H9 (cell line): ENCODE data around the gene GPAT2. TPM values are rescaled to one million over a fixed set of nuclear protein-coding genes. Genes with fewer than 3 reads are reported as not detected.
"Not testable (repeated sequence)": the region's sequence is repeated elsewhere in the genome, so short reads cannot be mapped to it uniquely, and the experiment has no call there.

Experiments used
- DNase-seq: peaks from one replicate; pipeline ENCODE4 v3.0.0-alpha.2; 2017
- H2AFZ ChIP-seq: one replicate; pipeline ENCODE4 v1.6.1; 2013; ENCODE audit warnings: mild to moderate bottlenecking, low read length, control low read depth, moderate library complexity
- H2AK5ac ChIP-seq: 2 replicates; pipeline ENCODE4 v1.6.1; 2013; ENCODE audit warnings: low read length, control low read depth, mixed read lengths; ENCODE audit not compliant: insufficient read length
- H2BK120ac ChIP-seq: one replicate; pipeline ENCODE4 v1.6.1; 2013; ENCODE audit warnings: low read depth, mild to moderate bottlenecking, low read length, control low read depth, inconsistent platforms; ENCODE audit not compliant: poor library complexity, severe bottlenecking
- H2BK12ac ChIP-seq: 2 replicates; pipeline ENCODE4 v1.6.1; 2013; ENCODE audit warnings: low read length, control low read depth, mixed read lengths, low read depth; ENCODE audit not compliant: insufficient read length
- H2BK15ac ChIP-seq: 2 replicates; pipeline ENCODE4 v1.6.1; 2013; ENCODE audit warnings: low read depth, low read length, control low read depth
- H2BK20ac ChIP-seq: one replicate; pipeline ENCODE4 v1.6.1; 2013; ENCODE audit warnings: low read depth, mild to moderate bottlenecking, low read length, control low read depth, inconsistent platforms; ENCODE audit not compliant: poor library complexity, severe bottlenecking
- H2BK5ac ChIP-seq: 2 replicates; pipeline ENCODE4 v1.6.1; 2013; ENCODE audit warnings: low read length, control low read depth, mixed read lengths; ENCODE audit not compliant: insufficient read length
- H3K14ac ChIP-seq: 2 replicates; pipeline ENCODE4 v1.6.1; 2013; ENCODE audit warnings: low read length, control low read depth; ENCODE audit not compliant: insufficient read depth
- H3K18ac ChIP-seq: 2 replicates; pipeline ENCODE4 v1.6.1; 2013; ENCODE audit warnings: low read depth, mild to moderate bottlenecking, mixed read lengths, low read length, control low read depth; ENCODE audit not compliant: insufficient read length
- H3K23ac ChIP-seq: 2 replicates; pipeline ENCODE4 v1.6.1; 2013; ENCODE audit warnings: low read length, control low read depth, mixed read lengths, low read depth; ENCODE audit not compliant: insufficient read length
- H3K23me2 ChIP-seq: 2 replicates; pipeline ENCODE4 v1.6.1; 2013; ENCODE audit warnings: low read depth, mild to moderate bottlenecking, mixed read lengths, low read length, control low read depth; ENCODE audit not compliant: insufficient read length, poor library complexity, severe bottlenecking
- H3K27ac ChIP-seq: 2 replicates; pipeline ENCODE4 v1.5.1; 2013; ENCODE audit warnings: low read length, control low read depth, mixed read lengths, low read depth; ENCODE audit not compliant: insufficient read length
- H3K27me3 ChIP-seq: 2 replicates; pipeline ENCODE4 v1.6.1; 2013; ENCODE audit warnings: low read length, control low read depth, inconsistent platforms; ENCODE audit not compliant: insufficient read depth
- H3K4ac ChIP-seq: 2 replicates; pipeline ENCODE4 v1.6.1; 2013; ENCODE audit warnings: low read depth, mild to moderate bottlenecking, control low read depth, inconsistent platforms, low read length, moderate library complexity
- H3K4me1 ChIP-seq: 2 replicates; pipeline ENCODE4 v1.6.1; 2013; ENCODE audit warnings: low read length, control low read depth, inconsistent platforms; ENCODE audit not compliant: insufficient read depth
- H3K4me2 ChIP-seq: 2 replicates; pipeline ENCODE4 v1.6.1; 2013; ENCODE audit warnings: low read length, control low read depth, mixed read lengths; ENCODE audit not compliant: insufficient read length, insufficient read depth
- H3K56ac ChIP-seq: 2 replicates; pipeline ENCODE4 v1.6.1; 2013; ENCODE audit warnings: low read depth, mild to moderate bottlenecking, mixed read lengths, low read length, control low read depth; ENCODE audit not compliant: insufficient read length
- H3K79me1 ChIP-seq: 2 replicates; pipeline ENCODE4 v1.6.1; 2013; ENCODE audit warnings: low read depth, mild to moderate bottlenecking, moderate library complexity, low read length, control low read depth, inconsistent platforms; ENCODE audit not compliant: insufficient read depth, poor library complexity, severe bottlenecking
- H3K79me2 ChIP-seq: 2 replicates; pipeline ENCODE4 v1.6.1; 2013; ENCODE audit warnings: low read length, control low read depth, inconsistent platforms; ENCODE audit not compliant: insufficient read depth
- H3K9ac ChIP-seq: 2 replicates; pipeline ENCODE4 v1.6.1; 2013; ENCODE audit warnings: low read length, control low read depth, mixed read lengths; ENCODE audit not compliant: insufficient read length; ENCODE audit errors: extremely low read depth
- H3K9me3 ChIP-seq: one replicate; pipeline ENCODE4 v1.6.1; 2013; ENCODE audit warnings: low read depth, low read length, inconsistent platforms; ENCODE audit not compliant: control insufficient read depth
- H3T11ph ChIP-seq: one replicate; pipeline ENCODE4 v1.6.1; 2013; ENCODE audit warnings: mild to moderate bottlenecking, low read length, control low read depth, inconsistent platforms
- H4K20me1 ChIP-seq: one replicate; pipeline ENCODE4 v1.6.1; 2013; ENCODE audit not compliant: control insufficient read depth, insufficient read length, insufficient read depth
- H4K5ac ChIP-seq: 2 replicates; pipeline ENCODE4 v1.6.1; 2013; ENCODE audit warnings: low read depth, mild to moderate bottlenecking, mixed read lengths, low read length, control low read depth; ENCODE audit not compliant: insufficient read length
- H4K8ac ChIP-seq: replicated peaks from 2 replicates; pipeline ENCODE4 v1.6.1; 2013; ENCODE audit warnings: low read length, control low read depth, mixed read lengths, low read depth; ENCODE audit not compliant: insufficient read length
- H4K91ac ChIP-seq: 2 replicates; pipeline ENCODE4 v1.6.1; 2013; ENCODE audit warnings: low read depth, mild to moderate bottlenecking, moderate library complexity, mixed read lengths, low read length, control low read depth; ENCODE audit not compliant: insufficient read length
- H3K27ac Mint-ChIP-seq, 3 experiments: 2 replicates in 2 of 3; 3 replicates in 1 of 3; pipeline ENCODE4 v1.8.0; 2020 to 2021; ENCODE audit warnings: mixed read lengths in 3 of 3, mild to moderate bottlenecking in 1 of 3, moderate library complexity in 1 of 3
- H3K27me3 Mint-ChIP-seq: 2 replicates; pipeline ENCODE4 v1.8.0; 2021; ENCODE audit warnings: low read depth, mild to moderate bottlenecking, moderate library complexity, mixed read lengths
- H3K36me3 Mint-ChIP-seq, 3 experiments: 2 replicates in 2 of 3; 3 replicates in 1 of 3; pipeline ENCODE4 v1.8.0; 2020 to 2021; ENCODE audit warnings: low read depth in 3 of 3, mixed read lengths in 3 of 3; ENCODE audit not compliant: insufficient read depth in 1 of 3
- H3K4me1 Mint-ChIP-seq, 2 experiments: 2 replicates each; pipeline ENCODE4 v1.8.0; 2020; ENCODE audit warnings: mixed read lengths in 2 of 2
- H3K4me3 Mint-ChIP-seq, 2 experiments: 2 replicates in 1 of 2; 3 replicates in 1 of 2; pipeline ENCODE4 v1.8.0; 2020 to 2021; ENCODE audit warnings: mild to moderate bottlenecking in 2 of 2, mixed read lengths in 2 of 2, moderate library complexity in 1 of 2
- H3K9me3 Mint-ChIP-seq, 2 experiments: 2 replicates in 1 of 2; 3 replicates in 1 of 2; pipeline ENCODE4 v1.8.0; 2020; ENCODE audit warnings: mild to moderate bottlenecking in 2 of 2, mixed read lengths in 2 of 2, moderate library complexity in 1 of 2
- WGBS: extraction: QIAGEN DNeasy Blood & Tissue Kit; methylation state at CpG from one replicate; pipeline ENCODE4 v1.1.7; 2013; ENCODE audit warnings: missing lambda C conversion rate, low lambda C conversion rate, mixed read lengths; ENCODE audit not compliant: insufficient read length; ENCODE audit errors: extremely low coverage; 5-methylcytosine and 5-hydroxymethylcytosine counted together
- total RNA-seq: library from RNA; stranded (reverse); gene quantifications from 2 replicates; pipeline ENCODE4 v1.2.1, GENCODE V29; 2021

Gene GPAT2
- total RNA-seq, 1 experiment from 2014 or later: 0.17 TPM

DNA sequence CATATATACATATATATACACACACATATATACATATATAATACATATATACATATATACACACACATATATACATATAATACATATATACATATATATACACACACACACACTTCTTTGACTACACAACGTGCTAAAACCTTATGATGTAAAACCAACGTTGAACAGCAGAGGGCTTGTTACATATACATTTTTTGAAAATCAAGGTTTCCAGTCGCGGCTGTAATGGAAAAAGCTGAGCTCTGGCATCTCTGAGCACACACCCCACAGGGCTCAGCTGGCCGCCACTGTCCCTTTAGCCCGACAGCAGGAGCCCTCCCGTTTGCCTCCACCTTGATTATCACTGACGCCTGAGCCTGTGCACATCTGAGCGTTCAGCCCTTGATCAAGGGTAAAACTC lies 719 bp downstream of the GPAT2 start:
- H2BK12ac ChIP-seq, H2AFZ ChIP-seq, H3K4me3 Mint-ChIP-seq, H3K27me3 ChIP-seq, H4K8ac ChIP-seq, H3K4ac ChIP-seq, H3T11ph ChIP-seq, H2BK5ac ChIP-seq, H3K56ac ChIP-seq, H3K27ac ChIP-seq, DNase-seq, H3K4me2 ChIP-seq, H4K91ac ChIP-seq, H3K23ac ChIP-seq, H2BK15ac ChIP-seq, H3K9ac ChIP-seq, H3K27me3 Mint-ChIP-seq, H3K79me1 ChIP-seq, H2AK5ac ChIP-seq, H3K18ac ChIP-seq, H2BK120ac ChIP-seq, H3K4me1 Mint-ChIP-seq, H2BK20ac ChIP-seq, H3K27ac Mint-ChIP-seq, H3K23me2 ChIP-seq, H3K4me1 ChIP-seq, H4K20me1 ChIP-seq, H3K14ac ChIP-seq, H3K79me2 ChIP-seq, H3K9me3 Mint-ChIP-seq, H4K5ac ChIP-seq, H3K36me3 Mint-ChIP-seq, H3K9me3 ChIP-seq: not testable (repeated sequence)
- WGBS: no CpG with 5 or more reads among the region's 9 CpGs

DNA sequence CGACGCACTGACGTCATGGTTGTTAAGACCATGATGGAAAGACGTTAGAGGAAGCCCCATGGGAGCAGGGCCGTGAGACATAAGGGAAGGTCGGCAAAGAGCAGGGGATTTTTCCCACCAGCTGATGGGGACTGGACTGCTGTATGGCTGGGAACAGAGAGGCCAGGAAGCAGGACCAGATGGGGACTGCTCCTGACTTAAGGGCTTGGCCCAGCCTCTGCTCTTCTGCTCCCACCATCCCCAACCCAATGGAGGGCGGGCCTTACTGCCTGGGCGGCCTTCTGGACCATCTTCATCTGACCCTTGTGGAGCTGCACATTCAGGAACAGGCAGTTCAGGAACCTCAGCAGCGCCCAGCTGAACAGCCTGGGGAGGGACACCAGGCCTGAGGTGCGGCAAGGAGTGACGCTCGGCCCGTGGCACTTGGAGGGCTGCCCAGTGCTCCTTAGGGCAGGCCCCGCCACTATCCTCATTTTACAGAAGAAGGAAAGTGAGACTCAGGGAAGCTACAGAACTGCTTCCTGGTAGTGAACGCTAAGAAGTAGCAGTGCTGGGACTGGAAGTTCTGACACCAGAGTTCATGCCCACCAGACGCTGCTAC lies 6.9 kb downstream of the GPAT2 start:
- not testable (repeated sequence) for H3K23me2 ChIP-seq, H3K4ac ChIP-seq, H2AFZ ChIP-seq, H3K4me1 ChIP-seq, H3K27ac ChIP-seq, H2AK5ac ChIP-seq, H3K27ac Mint-ChIP-seq, H2BK20ac ChIP-seq, H3K9me3 Mint-ChIP-seq, H2BK120ac ChIP-seq, H3K4me1 Mint-ChIP-seq, H4K5ac ChIP-seq, H4K91ac ChIP-seq, H3K4me3 Mint-ChIP-seq, H3K23ac ChIP-seq, H3K56ac ChIP-seq, H2BK12ac ChIP-seq, H4K8ac ChIP-seq, H4K20me1 ChIP-seq, H3K79me2 ChIP-seq, H2BK5ac ChIP-seq, H3K27me3 Mint-ChIP-seq, H3K18ac ChIP-seq, H3K4me2 ChIP-seq, DNase-seq, H3K14ac ChIP-seq, H2BK15ac ChIP-seq, H3K9ac ChIP-seq, H3K79me1 ChIP-seq, H3K36me3 Mint-ChIP-seq, H3K27me3 ChIP-seq, H3K9me3 ChIP-seq, H3T11ph ChIP-seq
- no CpG with 5 or more reads among the region's 16 CpGs for WGBS
